Glomerular visceral epithelial cell (primary cell): ENCODE data around the gene RCAN3.
"Not testable (repeated sequence)": the region's sequence is repeated elsewhere in the genome, so short reads cannot be mapped to it uniquely, and the experiment has no call there.

Experiments
- DNase-seq: peaks from one replicate; pipeline ENCODE4 v3.0.0-alpha.2; 2016; ENCODE audit errors: extremely low spot score

Gene RCAN3

DNA sequence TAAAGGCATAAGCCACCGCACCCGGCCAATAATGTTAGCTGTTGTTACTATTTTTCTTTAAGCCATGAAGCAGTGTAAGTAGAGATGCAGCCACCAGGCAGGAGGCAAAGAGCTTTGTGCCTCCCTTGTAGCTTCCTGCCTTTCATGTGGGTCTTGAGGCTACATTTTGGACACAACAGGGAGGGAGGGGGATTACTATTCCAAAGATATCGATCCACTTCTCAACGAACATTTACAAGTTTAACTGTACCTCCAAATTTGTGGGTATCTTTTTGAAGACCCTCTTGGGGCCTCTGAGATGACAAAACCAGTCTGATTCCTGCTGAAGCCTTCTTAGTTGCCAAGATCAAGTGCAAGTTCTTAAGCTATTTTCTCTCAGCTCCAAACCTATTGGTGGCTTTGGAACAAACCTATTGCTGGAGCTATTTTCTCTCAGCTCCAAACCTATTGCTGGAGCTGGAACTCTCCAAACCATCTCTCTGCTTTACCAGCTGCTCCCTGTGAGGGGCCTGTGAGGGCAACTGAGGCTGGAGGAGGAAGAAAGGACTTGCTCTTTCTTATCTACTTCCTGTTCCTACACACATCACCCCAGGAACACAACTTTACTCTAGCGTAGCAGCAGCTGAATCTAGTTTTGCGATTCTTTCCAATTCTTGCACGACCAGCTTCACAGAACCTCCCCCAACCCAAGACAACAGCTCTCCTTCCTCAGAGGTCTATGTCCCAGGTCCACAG is 16.1 kb upstream of the RCAN3 start:
- DNase-seq, result no peak

DNA sequence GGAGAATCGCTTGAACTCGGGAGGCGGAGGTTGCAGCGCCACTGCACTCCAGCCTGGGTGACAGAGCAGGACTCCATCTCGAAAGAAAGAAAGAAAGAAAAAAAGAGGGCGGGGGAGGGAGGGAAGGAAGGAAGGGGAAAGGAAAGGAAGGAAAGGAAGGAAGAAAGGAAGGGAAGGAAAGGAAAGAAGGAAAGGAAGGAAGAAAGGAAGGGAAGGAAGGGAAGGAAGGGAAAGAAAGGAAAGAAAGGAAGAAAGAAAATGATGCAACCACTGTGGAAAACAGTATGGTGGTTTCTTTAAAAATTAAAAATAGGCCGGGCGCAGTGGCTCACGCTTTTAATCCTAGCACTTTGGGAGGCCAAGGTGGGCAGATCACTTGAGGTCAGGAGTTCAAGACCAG is 15.2 kb upstream of the RCAN3 start:
- no peak for DNase-seq

DNA sequence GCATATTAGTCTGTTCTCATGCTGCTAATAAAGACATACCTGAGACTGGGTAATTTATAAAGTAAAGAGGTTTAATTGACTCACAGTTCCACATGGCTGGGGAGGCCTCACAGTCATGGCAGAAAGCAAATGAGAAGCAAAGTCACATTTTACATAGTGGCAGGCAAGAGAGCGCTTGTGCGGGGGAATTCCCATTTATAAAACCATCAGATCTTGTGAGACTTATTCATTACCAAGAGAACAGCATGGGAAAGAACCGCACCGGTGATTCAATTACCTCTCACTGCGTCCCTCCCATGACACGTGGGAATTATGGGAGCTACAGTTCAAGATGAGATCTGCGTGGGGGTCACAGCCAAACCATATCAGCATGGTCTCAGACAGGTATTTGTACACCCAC is 14.5 kb upstream of the RCAN3 start:
- not testable (repeated sequence) for DNase-seq

DNA sequence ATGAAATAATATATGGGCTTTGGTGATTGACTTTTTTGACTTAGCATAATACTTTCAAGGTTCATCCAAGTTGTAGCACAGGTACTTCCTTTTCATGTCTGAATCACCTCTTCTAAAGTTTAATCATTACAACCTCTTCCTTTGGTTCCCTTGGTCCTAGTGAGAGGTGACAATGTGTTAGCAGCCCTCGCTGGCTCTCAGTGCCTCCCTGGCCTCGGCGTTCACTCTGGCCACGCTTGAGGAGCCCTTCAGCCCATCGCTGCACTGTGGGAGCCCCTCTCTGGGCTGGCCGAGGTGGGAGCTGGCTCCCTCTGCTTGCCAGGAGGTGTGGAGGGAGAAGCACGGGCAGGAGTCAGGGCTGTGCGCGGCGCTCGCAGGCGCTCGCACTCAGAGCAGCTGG is 13.0 kb upstream of the RCAN3 start:
- DNase-seq, result no peak

DNA sequence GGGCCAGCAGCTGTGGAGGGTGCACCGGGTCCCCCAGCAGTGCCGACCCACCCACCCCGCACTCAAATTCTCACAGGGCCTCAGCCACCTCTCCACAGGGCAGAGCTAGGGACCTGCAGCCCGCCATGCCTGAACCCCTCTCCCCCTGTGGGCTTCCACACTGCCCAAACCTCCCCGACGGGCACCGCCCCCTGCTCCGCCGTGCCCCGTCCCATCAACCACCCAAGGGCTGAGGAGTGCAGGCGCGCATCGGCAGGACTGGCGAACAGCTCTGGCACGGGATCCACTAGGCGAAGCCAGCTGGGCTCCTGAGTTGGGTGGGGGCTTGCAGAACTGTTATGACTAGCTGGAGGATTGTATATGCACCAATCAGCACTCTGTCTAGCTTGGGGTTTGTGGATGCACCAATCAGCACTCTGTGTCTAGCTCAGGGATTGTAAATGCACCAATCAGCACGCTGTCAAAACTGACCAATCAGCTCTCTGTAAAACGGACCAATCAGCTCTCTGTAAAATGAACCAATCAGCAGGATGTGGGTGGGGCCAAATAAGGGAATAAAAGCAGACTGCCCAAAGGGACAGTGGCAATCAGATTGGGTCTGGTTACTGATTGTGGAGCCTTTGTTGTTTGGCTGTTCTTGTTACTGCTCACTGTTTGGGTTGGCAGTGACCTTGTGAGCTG is 12.4 kb upstream of the RCAN3 start:
- DNase-seq, result no peak

DNA sequence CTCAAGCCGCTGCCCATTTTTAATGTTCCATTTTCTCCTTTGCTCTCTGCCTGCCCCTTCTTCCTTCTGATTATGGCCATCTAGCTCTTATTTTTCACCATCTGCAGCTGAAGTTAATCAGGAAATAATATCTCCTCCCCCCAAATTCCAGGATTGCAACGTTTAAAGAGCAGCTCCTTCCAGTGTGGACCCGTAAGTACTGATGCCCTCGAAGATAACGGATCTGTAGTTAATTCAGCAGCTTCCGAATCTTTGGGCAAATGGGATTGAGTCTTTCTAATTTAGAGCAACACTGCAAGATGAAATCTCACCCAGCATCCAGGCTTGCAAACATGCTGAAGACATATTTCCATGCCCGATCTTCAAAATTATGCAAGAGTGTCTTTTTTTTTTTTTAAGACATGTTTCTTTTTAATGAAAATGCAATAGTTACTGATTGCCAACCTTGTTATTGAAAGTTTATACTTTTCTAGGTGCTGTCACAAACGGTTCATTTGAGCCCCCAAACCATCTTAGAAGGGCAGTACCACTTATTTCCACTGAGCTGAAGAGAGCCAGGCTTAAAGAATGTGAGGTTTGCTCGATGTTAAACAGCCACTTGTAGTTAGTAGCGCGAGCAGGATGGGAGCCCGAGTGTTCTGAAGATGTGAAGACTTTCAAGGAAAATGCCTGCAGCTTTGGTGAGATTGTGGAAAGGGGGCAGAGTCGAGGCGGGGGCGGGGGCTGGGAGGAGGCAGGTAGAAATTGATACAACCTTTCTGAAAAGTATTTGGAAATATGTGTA is 10.9 kb upstream of the RCAN3 start:
- no peak for DNase-seq

DNA sequence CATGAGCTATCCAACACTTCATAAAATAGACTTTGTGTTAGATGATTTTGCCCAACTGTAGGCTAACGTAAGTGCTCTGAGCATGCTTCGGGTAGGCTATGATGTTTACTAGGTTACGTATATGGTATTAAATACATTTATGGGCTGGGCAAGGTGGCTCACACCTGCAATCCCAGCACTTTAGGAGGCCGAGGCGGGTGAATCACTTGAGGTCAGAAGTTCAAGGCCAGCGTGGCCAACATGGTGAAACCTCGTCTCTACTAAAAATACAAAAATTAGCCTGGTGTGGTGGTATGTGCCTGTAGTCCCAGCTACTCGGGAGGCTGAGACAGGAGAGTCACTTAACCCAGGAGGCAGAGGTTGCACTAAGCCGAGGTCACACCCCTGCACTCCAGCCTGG is 9.7 kb upstream of the RCAN3 start:
- DNase-seq, result not testable (repeated sequence)

DNA sequence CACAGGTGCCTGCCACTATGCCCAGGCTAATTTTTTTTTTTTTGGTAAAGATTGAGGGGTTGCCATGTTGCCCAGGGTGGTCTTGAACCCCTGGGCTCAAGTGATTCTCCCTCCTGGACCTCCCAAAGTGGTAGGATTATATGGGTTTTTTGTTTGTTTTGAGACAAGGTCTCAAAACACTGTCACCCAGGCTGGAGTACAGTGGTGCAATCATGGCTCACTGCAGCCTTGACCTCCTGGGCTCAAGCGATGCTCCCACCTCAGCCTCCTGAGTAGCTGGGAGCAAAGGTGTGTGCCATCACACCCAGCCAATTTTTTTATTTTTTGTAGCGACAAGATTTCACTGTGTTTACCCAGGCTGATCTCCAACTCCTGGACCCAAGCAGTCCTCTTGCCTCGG is 8.9 kb upstream of the RCAN3 start:
- DNase-seq, result no peak

DNA sequence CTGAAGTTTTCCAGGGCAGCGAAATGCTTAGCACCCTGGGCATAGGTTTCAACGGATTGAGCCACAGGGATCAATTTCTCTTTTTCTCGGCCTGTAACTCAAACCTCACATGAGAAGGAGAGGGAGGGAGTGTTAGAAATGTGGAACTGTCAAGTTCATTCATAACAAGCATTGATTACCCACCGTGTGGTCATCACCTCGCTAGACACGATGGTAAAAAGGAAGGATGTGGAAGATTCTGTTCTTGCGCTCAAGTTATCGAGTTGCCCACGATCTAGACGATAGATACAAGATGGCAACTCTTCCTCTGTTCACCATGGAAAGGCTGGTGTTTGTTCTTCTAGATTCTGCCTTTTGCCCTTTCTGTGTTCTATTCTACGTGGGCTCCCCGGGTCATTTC is 4.0 kb upstream of the RCAN3 start:
- DNase-seq, result no peak

DNA sequence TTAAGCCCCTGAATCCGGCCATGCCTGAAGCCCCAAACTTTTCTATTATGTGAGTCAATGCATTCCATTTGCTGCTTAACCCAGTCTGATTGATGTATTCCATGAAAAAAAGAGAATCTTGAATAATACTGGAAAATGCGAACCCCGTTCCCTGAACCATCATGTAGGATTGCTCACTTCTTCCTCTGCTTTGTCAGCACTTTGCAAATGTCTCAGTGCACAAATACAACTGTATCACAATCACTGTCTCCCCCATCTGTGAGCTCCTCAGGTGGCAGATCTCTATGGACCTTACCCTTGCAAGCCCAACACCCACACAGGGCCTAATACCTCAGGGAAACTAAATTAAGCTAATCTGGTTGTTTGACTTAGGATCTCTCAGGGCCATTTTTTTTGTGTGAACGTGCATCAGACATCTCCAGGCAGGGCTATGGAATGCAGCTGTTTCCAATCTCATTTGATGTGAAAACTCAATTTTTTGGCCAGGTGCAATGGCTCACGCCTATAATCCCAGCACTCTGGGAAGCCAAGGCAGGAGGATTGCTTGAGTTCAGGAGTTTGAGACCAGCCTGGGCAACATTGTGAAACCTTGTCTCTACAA is 2.1 kb upstream of the RCAN3 start:
- DNase-seq, result no peak

DNA sequence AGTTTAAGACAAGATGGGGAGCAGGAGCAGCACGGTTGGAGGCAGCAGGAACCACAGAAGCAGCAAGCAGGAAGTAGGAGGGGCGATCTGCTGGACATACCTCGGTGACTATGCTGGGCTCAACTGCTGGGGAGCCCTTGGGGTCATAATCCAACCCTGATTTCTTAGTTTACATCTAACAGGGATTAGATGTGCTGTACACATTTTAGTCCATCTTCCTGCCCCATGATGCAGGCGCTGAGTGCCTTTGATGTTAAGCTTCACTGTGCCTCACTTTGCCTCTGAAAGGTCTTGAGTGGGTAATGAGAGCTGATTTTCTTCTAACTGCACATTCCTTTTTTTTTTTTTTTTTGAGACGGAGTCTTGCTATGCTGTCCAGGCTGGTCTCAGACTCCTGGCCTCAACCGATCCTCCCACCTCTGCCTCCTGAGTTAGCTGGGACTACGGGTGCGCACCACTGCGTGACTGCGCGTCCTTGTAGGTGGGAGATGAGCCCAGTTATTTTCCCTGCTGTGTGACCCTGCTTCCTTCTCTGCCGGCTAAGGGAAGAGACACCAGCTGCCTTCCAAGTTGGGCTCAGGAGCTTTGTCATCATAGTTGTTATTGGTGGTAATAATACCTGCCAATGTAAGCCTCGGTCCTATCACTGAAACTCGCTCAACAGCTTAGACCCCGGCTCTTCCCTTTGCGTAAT is 1.1 kb upstream of the RCAN3 start:
- peak; percentile 31 for DNase-seq

DNA sequence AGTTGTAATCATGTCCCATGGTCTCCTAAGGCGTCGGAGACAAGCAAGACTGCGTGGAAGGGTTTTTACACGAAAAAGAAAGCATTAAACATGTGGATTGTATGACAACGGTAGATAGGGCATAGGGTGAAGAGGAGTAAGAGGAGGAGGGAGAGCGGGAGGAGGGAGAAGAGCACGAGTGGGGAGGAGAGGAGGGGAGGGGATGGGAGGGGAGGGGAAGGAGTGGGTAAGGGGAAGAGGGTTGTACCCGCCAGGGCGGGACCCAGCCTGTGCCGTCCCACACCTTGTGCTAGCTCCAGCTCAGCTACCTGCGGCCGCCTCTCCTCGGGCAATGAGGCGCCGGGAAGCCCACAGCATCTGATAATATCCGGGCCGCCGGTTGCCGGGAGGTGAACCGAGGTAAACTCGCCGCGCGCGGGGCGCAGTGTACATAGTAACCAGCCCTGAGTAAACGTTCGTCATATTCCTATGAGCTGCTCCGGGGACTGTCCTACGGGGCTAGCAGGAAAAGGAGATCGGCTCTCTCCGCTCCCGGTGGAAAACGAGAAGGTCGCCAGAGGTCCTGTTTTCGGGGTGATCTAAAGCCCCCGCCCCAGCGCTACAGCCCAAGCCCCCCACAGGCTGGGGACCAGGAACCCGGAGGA is 449 bp upstream of the RCAN3 start:
- peak; percentile 66 for DNase-seq

DNA sequence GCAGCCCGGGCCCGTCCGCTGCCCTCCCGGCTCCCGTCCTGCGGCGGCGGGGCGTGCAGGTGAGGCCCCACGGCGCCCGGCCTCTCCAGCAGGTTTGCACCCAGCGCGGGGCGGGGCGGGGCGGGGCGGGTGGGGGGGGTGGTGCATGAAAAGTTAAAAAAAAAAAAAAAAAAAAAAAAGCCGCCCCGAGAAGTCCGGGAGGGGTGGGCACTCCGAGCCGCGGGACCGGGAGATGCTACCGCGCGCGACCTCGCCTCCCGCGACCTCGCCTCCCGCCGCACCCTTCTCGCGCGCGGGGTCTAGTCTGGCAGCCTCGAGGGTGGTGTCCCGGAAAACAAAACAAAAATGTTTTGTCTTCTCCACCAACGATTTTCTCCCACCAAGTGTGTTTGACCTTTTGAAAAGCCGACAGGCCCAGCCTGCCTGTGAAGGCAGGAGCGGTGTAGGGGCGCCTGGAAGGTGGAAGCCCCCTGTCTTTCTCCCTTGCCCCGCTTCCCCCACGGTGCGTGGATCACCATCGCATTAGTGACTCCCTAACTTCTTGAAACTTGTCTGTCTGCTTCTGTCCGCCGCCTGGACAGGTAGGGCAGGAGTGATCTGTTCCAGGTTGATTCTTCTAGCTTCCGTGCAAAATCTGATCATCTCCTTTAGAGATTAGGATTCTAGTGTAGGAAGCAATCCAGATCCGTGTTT is 569 bp downstream of the RCAN3 start:
- no peak for DNase-seq

DNA sequence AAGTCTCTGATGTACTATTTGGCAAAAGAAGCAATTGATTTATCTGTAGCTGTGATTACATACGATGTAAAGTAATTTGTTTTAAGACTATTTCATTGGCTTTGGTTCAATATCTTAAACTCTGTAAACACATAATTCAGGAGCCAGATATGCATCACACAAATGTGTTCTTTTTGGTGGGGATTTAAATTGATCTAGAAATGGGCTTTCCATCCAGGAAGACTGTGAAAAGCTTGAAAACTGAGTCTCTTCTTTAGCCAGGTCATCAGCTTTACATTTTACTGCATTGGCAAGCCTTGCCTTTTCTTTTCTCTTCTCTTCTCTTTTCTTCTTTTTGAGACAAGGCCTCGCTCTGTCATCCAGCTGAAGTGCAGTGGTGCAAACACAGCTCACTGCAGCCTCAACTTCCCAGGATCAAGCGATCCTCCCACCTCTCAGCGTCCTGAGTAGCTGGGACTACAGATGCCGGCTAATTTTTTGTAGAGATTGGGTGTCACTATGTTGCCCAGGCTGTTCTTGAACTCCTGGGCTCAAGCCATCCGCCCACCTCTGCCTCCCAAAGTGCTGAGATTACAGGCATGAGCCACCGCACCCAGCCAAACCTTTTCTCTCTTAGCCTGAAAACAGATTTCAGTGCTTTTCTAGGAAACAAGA is 1.4 kb downstream of the RCAN3 start:
- no peak for DNase-seq

DNA sequence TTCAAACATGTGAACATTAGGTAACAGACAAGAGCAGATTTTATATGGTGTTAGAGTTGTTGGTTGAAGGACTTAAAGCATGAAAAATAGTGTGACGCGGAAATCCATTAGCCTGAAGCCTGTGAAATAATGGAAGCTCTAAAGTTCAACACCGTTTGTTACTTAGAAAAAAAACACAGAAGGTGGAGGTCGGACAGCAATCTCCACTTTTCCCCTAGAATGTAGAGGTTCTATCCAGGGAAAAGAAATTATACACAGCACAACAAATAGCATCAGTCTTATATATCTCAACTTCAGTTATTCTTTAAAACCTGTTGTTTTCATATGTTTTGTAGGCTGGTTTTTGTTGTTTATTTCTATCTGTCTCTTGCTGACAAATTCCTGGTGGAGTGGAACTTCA is 1.9 kb downstream of the RCAN3 start:
- DNase-seq, result no peak

DNA sequence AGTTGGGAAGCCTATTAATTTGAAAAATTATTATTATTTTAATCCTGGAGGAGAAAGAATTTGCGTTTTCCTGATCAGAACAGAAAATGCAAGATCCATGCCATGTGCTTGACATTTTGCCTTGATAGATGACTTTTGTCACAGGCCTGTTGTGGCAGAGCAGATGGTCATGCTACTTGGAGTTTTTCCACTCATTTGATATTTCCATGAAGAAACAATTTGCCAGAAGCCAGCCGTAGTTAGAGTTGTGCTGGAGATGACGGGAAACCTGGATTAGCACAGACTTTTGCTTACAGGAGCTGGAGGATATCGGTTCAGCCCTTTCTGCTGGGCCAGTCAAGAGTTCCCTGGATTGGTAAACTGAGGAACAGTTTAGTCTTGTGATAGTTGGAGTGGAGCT is 3.2 kb downstream of the RCAN3 start:
- no peak for DNase-seq

DNA sequence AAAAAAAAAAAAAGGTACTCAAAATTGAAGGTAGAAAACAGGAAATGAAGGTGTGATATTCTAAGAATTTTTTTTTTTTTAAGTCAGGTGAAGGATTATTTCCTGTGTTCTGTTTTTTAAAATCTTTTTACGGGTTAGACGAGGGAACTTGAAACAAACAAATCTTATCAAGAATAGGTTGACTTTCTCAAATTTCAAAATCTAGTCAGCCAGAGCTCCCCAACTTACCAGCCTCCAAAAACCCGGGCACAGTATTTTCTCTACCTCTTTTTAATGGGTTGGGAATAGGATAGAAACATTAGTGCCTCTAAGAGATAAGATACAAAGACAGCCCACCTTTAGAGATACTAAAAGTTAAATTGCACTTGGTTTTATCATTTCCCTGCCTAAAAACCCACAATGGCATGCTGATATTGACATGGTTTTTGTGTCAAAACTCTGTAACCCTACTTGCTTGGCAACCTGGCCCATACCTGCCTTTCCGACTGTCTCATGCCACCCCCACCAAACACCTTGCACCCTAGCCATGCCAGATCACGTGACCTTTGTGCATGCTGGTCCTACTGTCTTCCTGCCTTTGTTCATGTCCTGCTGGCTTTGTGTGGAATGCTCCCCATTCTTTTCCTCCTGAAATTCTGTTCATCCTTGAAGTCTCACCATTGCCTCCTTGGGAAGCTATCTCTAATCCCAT is 4.2 kb downstream of the RCAN3 start:
- DNase-seq, result no peak

DNA sequence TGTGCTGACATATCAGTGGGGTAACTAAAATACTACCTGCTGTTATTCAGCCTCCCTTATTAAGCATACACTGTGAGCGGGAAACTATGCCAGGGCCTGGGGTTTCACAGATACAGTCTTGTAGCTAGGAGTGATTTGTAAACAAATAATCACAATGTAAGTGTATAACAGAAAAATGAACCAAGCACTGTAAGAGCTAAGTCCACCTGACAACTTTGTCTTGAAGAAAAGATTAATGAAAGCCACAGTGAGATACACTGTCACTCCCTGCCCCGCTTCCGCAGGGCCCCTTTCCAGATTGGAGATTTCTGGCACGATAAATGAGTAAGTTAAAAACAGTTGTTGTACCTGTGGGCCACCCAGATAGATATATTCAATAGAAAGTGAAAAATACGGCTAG is 4.8 kb downstream of the RCAN3 start:
- DNase-seq, result no peak

DNA sequence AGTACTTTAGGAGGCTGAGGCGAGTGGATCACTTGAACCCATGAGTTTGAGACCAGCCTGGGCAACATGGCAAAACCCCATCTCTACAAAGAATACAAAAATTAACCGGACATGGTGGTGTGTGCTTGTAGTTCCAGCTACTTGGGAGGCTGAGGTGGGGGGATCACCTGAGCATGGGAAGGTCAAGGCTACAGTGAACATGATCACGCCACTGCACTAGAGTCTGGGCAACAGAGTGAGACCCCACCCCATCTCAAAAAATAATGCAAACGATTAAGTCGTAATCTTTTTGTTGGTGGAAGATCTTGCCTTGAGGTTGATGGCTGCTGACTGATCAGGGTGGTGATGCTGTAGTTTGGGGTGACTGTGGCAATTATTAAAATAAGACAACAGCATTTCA is 6.3 kb downstream of the RCAN3 start:
- no peak for DNase-seq

DNA sequence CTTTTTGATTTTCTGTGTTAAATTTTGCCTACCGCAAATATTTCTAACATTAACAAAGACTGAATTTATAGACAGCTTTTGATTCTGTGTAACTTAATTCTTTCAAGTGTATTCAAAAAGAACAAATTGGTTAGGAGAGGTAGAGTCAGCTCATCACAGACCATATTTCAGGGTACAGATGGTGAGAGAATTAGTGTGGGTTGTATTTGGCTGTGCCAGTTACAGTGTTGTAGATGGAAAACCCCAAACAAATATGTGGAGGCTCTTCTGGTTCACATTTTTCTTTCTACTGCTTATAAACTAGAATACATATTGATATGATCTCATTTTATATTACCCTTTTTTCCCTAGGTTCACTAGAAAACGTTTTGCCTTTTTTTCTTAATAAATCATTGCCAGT is 11.1 kb downstream of the RCAN3 start:
- no peak for DNase-seq
